Activated naive CD8-positive, alpha-beta T cell treated with anti-CD3 and anti-CD28 coated beads, Interleukin-2, amount 10 ng/mL, durations not matched to agents 7 days and 5 days (primary cell): ENCODE measurements around the gene P2RX2. TPM values are rescaled to one million over a fixed set of nuclear protein-coding genes. Genes with fewer than 3 reads are reported as not detected.

Experiments used
- ATAC-seq: fragments of 150-1000 bp; cut with Tn5 transposase; one replicate; pipeline ENCODE4 v1.10.0; 2021; ENCODE audit warnings: low read depth, moderate library complexity
- POLR2A ChIA-PET: fragments of 350-600 bp; sonication (Branson Sonifier 250); formaldehyde crosslinking; loops from one replicate; lab custom pipeline; 2021; ENCODE audit warnings: antibody characterized with exemption; lab: Charles Lee
- DNase-seq: peaks from one replicate; pipeline ENCODE4 v3.0.0; 2021
- H3K27ac Mint-ChIP-seq: one replicate; pipeline ENCODE4 v1.8.0; 2022; ENCODE audit warnings: mild to moderate bottlenecking, mixed read lengths
- H3K27me3 Mint-ChIP-seq: one replicate; pipeline ENCODE4 v1.8.0; 2022; ENCODE audit warnings: mild to moderate bottlenecking, moderate library complexity, mixed read lengths
- H3K36me3 Mint-ChIP-seq: one replicate; pipeline ENCODE4 v1.8.0; 2021; ENCODE audit warnings: mild to moderate bottlenecking, mixed read lengths
- H3K4me1 Mint-ChIP-seq: one replicate; pipeline ENCODE4 v1.8.0; 2021; ENCODE audit warnings: mixed read lengths
- H3K4me3 Mint-ChIP-seq: one replicate; pipeline ENCODE4 v1.8.0; 2022; ENCODE audit warnings: mild to moderate bottlenecking, moderate library complexity, mixed read lengths
- H3K9me3 Mint-ChIP-seq: one replicate; pipeline ENCODE4 v1.8.0; 2021; ENCODE audit warnings: mixed read lengths
- total RNA-seq, 2 experiments: library from RNA; stranded (reverse); gene quantifications; one replicate each; pipeline ENCODE4 v1.2.3, GENCODE V29; 2021

P2RX2 gene
- total RNA-seq, 2 experiments from 2014 or later = not detected

DNA sequence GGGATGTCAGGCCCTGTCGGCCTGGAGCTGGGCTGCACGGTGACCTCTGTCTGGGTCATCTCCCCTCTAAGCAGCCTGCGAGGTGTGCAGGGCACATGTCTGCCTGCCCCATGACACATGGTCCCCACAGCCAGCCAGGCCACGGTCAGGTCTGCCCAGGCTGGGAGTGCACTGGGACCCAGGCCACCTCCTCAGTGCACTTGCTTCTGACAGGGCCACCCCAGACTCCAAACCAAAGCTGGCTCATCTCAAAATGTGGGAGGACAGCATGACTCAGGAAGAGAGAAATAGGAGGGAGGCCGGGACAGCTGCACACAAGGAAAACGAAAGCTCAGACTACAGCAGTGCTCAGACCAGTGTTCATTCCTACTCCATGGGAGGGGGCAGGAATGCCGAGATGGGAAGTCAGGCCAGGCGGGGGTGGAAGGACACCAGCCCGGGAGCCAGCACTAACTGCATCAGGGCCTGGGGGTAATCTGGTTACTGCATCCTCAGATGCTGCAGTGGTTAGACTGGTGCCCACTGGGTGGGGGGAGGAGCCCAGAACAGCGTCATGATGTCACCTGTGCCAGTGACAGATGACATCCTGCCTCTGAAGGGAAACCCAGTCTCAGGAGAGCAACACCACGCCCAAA, 4.0 kb downstream of the P2RX2 start:
- Mint-ChIP-seq H3K36me3 (peaks cover 8% of the 10 kb centered on the region), H3K4me1 (peaks cover 4% of the 10 kb centered on the region), H3K4me3 (no peak overlapping the region), H3K9me3 (peaks cover 3% of the 10 kb centered on the region), H3K27ac (peak overlapping the region; percentile 49), H3K27me3 (peaks cover 9% of the 10 kb centered on the region)
- POLR2A ChIA-PET = no interaction called here
- no peak for DNase-seq
- no peak for ATAC-seq

DNA sequence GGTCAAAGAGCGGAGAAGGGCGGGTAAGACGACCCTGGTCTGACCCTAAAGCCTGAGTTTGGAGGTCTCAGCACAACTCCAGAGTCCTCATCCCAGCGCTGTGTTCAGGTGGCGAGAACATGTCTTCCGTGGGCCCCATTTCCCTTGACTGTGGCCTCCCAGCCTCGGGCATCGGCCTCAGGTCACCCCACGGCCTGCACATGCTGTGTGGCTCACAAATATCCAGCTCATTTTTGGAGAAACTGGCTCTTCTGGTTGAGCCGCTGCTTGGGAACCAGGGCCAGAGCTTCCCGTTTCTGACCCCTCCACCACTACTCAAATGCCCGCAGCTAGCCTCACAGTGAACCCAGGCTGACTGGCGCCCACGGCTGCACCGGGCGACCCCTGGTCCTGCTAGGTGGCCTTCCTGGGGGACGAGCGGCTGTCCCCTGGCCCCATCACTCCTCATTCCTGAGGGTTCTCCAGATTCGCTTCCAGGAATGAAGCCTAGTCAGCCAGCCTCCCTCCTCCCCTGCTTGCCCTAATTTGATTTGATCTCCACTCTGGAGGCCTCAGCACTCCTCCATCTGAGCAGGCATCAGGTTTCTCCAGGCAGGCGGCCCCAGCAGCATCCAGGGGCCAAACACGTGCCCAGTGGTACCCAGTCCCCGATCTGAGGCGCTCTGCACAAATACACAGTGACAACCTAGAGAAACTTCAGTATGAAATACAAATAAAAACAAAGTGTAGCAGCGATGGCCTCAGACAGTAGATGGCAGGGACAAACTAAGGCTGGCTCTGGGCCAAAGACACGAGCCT, 4.7 kb downstream of the P2RX2 start:
- H3K36me3 Mint-ChIP-seq = peaks cover 5% of the 10 kb centered on the region
- DNase-seq (no peak), ATAC-seq (no peak)
- H3K4me1 Mint-ChIP-seq = peaks cover 1% of the 10 kb centered on the region
- peaks cover 2% of the 10 kb centered on the region for H3K27me3 Mint-ChIP-seq
- H3K27ac Mint-ChIP-seq = peak overlapping the region; percentile 60
- H3K4me3 Mint-ChIP-seq = no peak overlapping the region
- POLR2A ChIA-PET = no interaction called here
- H3K9me3 Mint-ChIP-seq = no peaks in the 10 kb centered on the region

DNA sequence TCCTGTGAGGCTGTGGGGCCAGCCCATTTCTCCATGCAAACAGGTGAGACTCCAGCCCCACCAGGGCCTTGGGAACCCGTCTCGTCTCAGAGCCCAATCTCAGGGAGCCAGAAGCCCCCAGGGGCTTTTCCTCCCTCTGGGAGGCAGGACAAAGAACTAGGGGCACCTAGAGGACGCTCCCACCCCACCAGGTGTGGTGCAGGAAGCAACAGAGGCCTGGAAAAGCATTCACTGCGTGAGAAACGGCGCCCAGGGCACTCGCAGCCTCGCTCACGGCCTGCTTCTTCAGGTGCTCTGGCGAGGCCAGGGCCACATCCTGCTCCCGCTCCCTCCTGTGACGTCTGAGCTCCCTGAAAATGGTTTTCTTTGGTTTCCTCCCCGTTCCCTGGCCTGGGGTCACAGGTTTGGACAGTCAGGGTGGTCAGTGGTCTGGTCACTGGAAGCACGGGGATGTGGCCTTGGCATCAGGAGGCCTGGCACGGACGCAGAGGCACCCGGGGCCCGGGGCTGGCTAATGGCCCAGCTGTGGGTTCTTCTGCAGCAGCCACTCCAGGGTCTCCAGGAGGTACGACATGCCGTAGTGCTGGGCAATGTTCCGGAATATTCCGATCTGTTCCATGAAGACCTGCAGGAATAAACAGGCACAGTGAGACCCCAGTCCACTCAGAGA, 5.7 kb downstream of the P2RX2 start:
- Mint-ChIP-seq H3K9me3 (no peaks in the 10 kb centered on the region), H3K4me1 (peaks cover 1% of the 10 kb centered on the region), H3K27ac (no peak overlapping the region), H3K36me3 (peaks cover 8% of the 10 kb centered on the region), H3K4me3 (no peak overlapping the region), H3K27me3 (peaks cover 2% of the 10 kb centered on the region)
- no peak for DNase-seq
- no peak for ATAC-seq
- POLR2A ChIA-PET = no interaction called here

DNA sequence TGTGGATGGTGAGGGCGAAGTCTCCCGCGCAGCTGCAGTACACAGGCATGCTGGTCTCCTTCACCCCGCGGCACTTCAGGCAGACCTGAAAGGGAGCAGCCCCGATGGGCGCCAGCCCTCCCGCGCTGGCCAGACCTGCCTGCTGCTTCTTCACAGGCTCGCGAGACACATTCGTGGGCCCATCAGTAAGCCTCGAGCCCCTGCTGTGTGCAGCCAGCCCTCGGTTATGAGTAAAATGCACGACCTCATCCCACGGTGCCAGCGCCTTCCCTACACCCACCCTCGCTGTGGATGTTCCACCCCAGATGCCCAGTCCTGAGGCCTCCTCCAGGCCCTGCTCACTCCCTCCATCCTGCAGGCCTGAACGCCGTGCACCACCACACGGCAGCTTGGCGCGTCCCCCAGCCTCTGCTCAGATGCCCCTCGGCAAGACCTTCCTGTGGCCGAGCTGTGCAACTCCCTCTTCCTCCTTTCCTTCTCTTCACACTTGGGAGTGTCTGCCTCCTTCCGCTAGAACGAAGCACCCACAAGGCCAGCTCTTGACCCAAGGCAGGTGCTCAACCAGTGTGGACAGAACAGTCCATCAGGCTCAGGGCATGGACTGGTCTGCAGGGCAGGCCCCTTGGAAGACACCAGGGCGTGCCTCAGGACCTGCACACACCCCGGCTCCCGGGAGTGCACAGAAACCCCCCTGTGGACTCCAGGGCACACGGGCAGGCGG, 6.5 kb downstream of the P2RX2 start:
- Mint-ChIP-seq H3K4me1 (peaks cover 1% of the 10 kb centered on the region), H3K27me3 (peaks cover 2% of the 10 kb centered on the region), H3K4me3 (no peak overlapping the region), H3K36me3 (peaks cover 12% of the 10 kb centered on the region), H3K9me3 (no peaks in the 10 kb centered on the region), H3K27ac (no peak overlapping the region)
- no peak for DNase-seq
- POLR2A ChIA-PET = no interaction called here
- ATAC-seq = no peak

DNA sequence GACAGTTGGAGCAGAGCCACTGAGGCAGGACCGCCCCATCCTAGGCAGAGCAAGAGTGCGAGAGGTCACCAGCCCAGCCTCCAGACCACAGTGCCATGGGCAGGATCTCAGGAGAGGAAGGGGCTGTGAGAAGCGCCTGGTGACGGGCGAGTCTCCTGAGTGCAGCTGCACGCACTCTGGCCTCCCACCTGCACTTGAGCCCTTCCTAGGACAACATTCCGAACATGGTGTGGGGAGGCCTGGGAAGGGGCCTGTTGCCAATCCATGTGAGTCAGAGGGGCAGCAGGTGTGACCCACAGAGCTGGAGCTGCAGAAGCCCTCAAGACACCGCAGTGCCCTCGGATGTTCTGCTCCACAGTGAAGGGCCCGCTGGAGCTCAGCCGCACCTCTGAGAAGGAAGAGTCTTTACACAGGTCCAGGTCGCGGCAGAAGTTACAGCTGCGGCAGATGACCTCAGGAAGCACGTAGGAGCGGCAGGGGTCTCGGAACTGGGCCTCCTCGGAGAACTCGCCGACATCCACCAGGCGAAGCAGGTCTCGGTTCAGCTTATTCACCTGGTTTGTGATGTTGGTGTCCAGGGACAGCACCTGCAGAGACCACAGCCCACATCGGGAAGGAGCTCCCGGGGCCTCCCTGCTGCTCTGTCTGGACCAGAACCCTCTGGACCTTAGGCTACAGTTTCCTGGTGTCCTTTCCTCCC, 7.3 kb downstream of the P2RX2 start:
- peaks cover 1% of the 10 kb centered on the region for H3K4me1 Mint-ChIP-seq
- peaks cover under 1% of the 10 kb centered on the region for H3K27me3 Mint-ChIP-seq
- no peak overlapping the region for H3K4me3 Mint-ChIP-seq
- DNase-seq (no peak), ATAC-seq (no peak)
- H3K27ac Mint-ChIP-seq = no peak overlapping the region
- H3K9me3 Mint-ChIP-seq = no peaks in the 10 kb centered on the region
- H3K36me3 Mint-ChIP-seq = peaks cover 15% of the 10 kb centered on the region
- POLR2A ChIA-PET = no interaction called here

DNA sequence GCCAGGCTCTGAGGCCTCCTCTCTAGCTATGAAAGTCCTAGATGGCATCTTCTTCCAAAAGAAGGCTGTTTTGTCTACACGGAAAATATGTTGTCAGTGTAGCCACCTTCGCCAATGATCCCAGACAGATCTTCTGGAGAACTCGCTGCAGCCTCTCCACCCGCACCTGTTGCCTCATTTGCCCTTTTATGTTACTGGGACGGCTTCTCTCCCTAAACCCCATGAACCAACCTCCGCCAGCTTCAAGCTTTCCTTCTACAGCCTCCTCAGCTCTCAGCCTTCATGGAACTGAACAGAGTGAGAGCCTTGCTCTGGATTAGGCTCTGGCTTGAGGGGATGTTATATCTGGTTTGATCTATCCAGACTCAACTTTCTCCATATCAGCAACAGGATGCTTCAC, 10.8 kb downstream of the P2RX2 start:
- Mint-ChIP-seq H3K27me3 (no peaks in the 10 kb centered on the region), H3K4me1 (no peaks in the 10 kb centered on the region), H3K27ac (no peak overlapping the region), H3K4me3 (no peak overlapping the region), H3K9me3 (no peaks in the 10 kb centered on the region), H3K36me3 (peaks cover 31% of the 10 kb centered on the region)
- ATAC-seq (no peak), DNase-seq (no peak)
- POLR2A ChIA-PET = no interaction called here

DNA sequence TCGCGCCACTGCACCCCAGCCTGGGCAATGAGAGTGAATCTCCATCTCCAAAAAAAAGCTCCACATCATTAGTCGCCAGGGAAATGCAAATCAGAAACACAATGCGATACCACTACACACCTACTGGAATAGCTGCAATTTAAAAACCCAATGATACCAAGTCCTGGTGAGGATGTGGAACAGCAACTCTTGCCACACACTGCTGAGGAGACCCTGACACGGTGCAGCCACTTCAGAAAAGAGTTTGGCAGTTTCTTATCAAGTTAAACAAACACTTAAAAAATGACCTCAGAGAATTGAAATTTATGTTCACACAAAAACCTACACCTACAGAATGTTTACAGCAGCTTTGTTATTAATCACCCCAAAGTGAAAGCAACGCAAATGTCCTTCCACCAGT, 12.1 kb downstream of the P2RX2 start:
- Mint-ChIP-seq H3K27ac (no peak overlapping the region), H3K9me3 (no peaks in the 10 kb centered on the region), H3K4me1 (peaks cover 1% of the 10 kb centered on the region), H3K27me3 (no peaks in the 10 kb centered on the region), H3K4me3 (no peak overlapping the region), H3K36me3 (peaks cover 34% of the 10 kb centered on the region)
- DNase-seq (no peak), ATAC-seq (no peak)
- POLR2A ChIA-PET = no interaction called here

DNA sequence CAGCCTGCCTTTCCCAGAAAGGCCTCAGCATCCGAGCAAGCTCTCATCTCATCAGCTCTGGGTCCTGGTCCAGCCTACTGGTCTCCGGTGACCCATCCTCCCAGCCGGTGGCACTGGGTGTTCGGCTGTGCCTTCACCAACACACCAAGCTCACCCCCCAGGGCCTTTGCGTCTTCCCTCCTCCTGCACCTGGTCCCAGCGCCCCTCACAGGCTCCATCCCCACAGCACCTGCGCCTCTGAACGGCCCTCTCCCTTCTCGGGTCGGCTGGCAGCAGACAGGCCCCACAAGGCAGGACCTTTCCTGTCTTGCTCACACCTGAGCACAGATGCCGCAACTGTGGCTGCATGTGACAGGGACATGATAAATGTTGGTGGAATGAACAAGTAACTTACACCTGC, 13.1 kb downstream of the P2RX2 start:
- ATAC-seq (no peak), DNase-seq (no peak)
- Mint-ChIP-seq H3K27ac (no peak overlapping the region), H3K9me3 (no peaks in the 10 kb centered on the region), H3K4me1 (peaks cover 1% of the 10 kb centered on the region), H3K4me3 (no peak overlapping the region), H3K27me3 (no peaks in the 10 kb centered on the region), H3K36me3 (peaks cover 39% of the 10 kb centered on the region)
- POLR2A ChIA-PET = no interaction called here

DNA sequence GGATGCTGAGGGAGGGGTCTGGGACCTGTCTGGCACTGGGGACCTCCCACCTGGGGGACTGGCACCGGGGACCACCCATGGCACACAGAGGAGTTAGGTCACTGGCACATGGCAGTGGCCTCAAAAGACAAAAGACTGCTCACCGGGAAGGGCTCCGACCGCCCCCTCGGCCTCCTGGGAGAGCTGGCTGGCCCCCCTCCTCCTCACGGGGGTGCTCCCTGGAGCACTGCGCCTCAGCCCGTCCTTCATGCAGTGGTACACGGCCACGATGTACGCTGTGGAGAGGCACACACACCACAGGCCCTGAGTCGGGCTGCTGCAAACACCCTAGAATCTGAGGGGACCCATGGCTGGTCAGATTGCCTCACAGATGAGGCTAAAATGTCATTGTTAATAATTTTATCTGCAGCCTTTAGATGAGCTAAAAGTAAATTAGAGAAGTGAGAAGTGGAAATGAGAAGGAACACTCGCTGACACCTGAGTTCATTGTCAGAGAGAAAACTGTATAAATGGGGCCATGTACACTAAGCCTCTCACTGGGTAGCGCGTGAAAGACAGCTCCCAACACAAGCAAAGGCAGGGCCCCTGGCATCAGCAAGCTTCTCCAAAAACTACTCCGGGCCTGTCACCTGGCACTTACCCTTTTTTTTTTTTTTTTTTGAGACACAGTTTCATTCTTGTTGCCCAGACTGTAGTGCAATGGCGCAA, 14.1 kb downstream of the P2RX2 start:
- Mint-ChIP-seq H3K27ac (no peak overlapping the region), H3K9me3 (no peaks in the 10 kb centered on the region), H3K4me3 (no peak overlapping the region), H3K4me1 (peaks cover 6% of the 10 kb centered on the region), H3K36me3 (peaks cover 44% of the 10 kb centered on the region), H3K27me3 (no peaks in the 10 kb centered on the region)
- POLR2A ChIA-PET = no interaction called here
- ATAC-seq (no peak), DNase-seq (no peak)

DNA sequence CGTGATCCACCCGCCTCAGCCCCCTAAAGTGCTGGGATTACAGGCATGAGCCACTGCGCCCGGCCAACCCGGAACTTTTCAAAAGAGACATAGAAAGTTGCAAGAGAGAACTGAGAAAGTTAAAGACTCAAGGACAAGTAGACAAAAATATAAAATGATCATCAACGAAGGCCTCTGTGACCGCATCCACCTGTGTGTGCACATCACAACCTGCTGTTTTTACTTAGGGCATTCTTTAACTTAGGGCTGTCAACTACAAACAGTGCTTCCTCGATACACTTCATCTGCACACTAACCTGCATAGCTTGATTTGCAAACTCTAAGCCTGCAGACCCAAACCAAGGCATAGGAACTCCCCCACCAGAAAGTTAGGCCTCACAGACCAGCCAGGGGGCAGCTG, 14.8 kb downstream of the P2RX2 start:
- H3K27ac Mint-ChIP-seq = no peak overlapping the region
- no peaks in the 10 kb centered on the region for H3K9me3 Mint-ChIP-seq
- DNase-seq (no peak), ATAC-seq (no peak)
- H3K4me1 Mint-ChIP-seq = peaks cover 10% of the 10 kb centered on the region
- H3K36me3 Mint-ChIP-seq = peaks cover 49% of the 10 kb centered on the region
- H3K4me3 Mint-ChIP-seq = no peak overlapping the region
- no peaks in the 10 kb centered on the region for H3K27me3 Mint-ChIP-seq
- POLR2A ChIA-PET = no interaction called here

DNA sequence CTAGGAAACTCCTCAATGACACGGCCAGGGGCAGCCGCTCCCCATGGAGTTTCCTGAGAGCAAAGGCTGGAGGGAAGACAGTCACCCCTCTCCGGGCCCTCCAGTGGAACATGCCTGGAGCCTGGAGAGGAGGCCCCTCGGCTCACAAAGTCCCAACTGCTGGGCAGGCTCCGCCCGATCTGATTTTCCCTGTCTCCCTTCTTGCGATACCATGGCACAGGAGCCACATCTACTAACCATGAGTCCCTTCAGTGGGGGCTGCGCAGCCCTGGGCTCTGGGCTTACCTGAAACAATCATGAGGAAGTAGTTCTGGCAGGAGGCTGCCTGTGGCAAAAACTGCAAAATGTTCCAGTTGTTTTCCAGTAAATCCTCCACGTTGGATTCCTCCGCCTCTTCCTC, 15.3 kb downstream of the P2RX2 start:
- ATAC-seq = no peak
- no peaks in the 10 kb centered on the region for H3K27me3 Mint-ChIP-seq
- peaks cover 10% of the 10 kb centered on the region for H3K4me1 Mint-ChIP-seq
- no peaks in the 10 kb centered on the region for H3K9me3 Mint-ChIP-seq
- H3K36me3 Mint-ChIP-seq = peaks cover 47% of the 10 kb centered on the region
- no peak overlapping the region for H3K27ac Mint-ChIP-seq
- DNase-seq = no peak
- H3K4me3 Mint-ChIP-seq = no peak overlapping the region
- POLR2A ChIA-PET = no interaction called here

DNA sequence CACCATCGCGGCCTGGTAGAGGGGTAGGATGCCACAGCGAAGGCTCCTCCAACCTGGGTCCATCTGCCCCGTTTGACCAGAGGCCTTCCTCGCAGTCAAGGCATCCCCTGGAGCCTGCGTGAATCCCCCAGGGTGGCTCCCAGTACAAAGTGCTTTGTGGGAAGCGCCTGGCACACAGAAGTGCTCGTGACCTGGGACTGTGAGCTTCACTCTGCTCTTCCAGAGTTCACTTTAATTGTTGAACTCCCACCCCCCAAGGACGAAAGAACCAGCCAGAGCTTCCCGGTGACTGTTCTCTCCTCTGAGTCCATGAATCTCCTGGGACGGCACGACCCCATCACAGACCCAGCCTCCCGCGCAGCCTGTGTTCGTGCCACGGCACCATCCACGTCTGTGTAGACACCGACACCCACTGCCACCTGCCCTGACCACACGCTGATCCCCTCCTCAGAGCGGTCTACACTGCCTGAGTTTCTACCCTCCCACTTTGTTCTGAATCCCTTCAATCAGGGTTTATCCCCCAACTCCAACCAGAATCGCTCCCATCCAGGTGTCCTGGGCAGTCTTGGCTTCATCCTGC, 15.9 kb downstream of the P2RX2 start:
- DNase-seq (no peak), ATAC-seq (no peak)
- H3K4me1 Mint-ChIP-seq = peaks cover 10% of the 10 kb centered on the region
- H3K27me3 Mint-ChIP-seq = no peaks in the 10 kb centered on the region
- POLR2A ChIA-PET = no interaction called here
- H3K36me3 Mint-ChIP-seq = peaks cover 49% of the 10 kb centered on the region
- peak overlapping the region; percentile 54 for H3K27ac Mint-ChIP-seq
- H3K4me3 Mint-ChIP-seq = no peak overlapping the region
- no peaks in the 10 kb centered on the region for H3K9me3 Mint-ChIP-seq
